Testis (tissue), 3 donors: ENCODE results near the gene QRFP. TPM values are rescaled to one million over a fixed set of nuclear protein-coding genes. Genes with fewer than 3 reads are reported as not detected.

Experiments
- DNase-seq: peaks from one replicate; pipeline ENCODE4 v3.0.0-alpha.2; 2019
- H3K27ac ChIP-seq, 2 donors: fragments of 200-600 bp; sonication (generic); one replicate each; pipeline ENCODE4 v1.5.1; 2019
- H3K27me3 ChIP-seq: fragments of 200-600 bp; sonication (generic); one replicate; pipeline ENCODE4 v1.5.1; 2019
- H3K36me3 ChIP-seq: fragments of 200-600 bp; sonication (generic); one replicate; pipeline ENCODE4 v1.5.1; 2017; ENCODE audit warnings: low read depth; ENCODE audit errors: missing control alignments
- H3K4me1 ChIP-seq: fragments of 200-600 bp; sonication (generic); one replicate; pipeline ENCODE4 v1.5.1; 2019
- H3K4me3 ChIP-seq, 2 donors: fragments of 200-600 bp; sonication (generic); one replicate each; pipeline ENCODE4 v1.5.1; 2017 to 2019
- H3K9me3 ChIP-seq: fragments of 200-600 bp; sonication (generic); one replicate; pipeline ENCODE4 v1.5.1; 2017
- POLR2A ChIP-seq: fragments of 450-650 bp; IDR thresholded peaks from one replicate; pipeline ENCODE4 v1.6.1; 2017; ENCODE audit warnings: antibody characterized with exemption, mild to moderate bottlenecking, moderate library complexity
- WGBS, 2 donors: methylation state at CpG; one replicate each; pipeline ENCODE4 v1.1.5; 2018; 5-methylcytosine and 5-hydroxymethylcytosine counted together
- intact Hi-C: fragments of 100-400 bp; cut with DNase I; formaldehyde crosslinking; loops from one replicate; pipeline ENCODE4 v1.15.1; 2023; ENCODE audit warnings: low total_unique reads
- polyA plus RNA-seq: library from polyadenylated mRNA; stranded (reverse); fragments of 350-450 nt; fragmentation: Illumina TruSeq; extraction: RNeasy Lipid Tissue Mini Kit (QIAGEN cat#74804); gene quantifications from one replicate; pipeline ENCODE4 v1.2.3, GENCODE V29; 2014; ENCODE audit warnings: low read depth, low replicate concordance; ENCODE audit not compliant: insufficient read depth
- total RNA-seq, 2 donors: library from RNA; depleted of rRNA; stranded (reverse); fragments of >200 nt; gene quantifications; one replicate each; pipeline ENCODE4 v1.2.3, GENCODE V29; 2016
- TF ChIP-seq, protein P1 (sequence below), 3 experiments: fragments of 450-650 bp in 2 of 3; fragments of 200-600 bp in 1 of 3; sonication (generic) in 1 of 3; IDR thresholded peaks; one replicate each; pipeline ENCODE4 v1.5.1; 2016 to 2019; ENCODE audit warnings: antibody characterized with exemption in 3 of 3, mild to moderate bottlenecking in 2 of 3, moderate library complexity in 1 of 3

QRFP gene
- total and polyA plus RNA-seq, 3 donors from 2014 or later: 0.24 TPM; not detected in 2

DNA sequence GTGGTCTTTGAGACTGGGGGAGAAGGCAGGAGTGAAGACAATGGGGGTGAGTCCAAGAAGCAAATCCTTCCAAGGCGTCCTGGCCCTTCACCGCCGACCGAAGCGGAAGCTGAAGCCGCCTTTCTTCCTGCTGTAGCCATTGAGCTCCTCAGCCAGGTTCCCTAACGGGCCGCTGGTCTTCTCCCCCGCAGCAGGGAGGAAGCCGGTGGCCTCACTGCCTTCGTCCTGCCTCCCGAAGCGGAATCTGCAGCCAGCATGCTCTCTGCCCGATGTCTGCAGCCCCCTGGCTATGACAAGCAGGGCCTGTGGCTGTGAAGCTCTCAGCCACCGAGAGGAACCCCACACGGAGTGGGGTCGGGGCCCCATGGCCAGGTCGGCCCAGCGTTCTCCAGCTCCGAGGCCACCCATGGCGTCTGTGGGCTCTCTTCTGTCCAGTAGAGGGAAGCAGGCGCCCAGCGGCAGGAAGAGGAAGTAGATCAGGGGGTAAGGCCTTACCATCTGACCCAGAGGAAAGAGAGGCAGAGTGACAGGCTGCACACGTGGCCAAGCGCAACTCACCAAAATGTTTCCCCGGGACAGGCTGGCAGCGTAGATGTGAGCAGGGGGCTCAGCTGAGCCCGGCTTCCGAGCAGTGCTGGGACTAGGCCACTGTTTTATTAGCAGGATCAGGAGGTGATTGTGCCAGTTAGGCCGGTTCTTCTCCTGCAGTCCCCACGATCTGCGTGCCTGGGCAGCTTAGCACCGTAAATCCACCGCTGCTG is 3.1 kb downstream of the QRFP start:
- H3K36me3 ChIP-seq: no peaks in the 10 kb centered on the region
- H3K9me3 ChIP-seq: no peaks in the 10 kb centered on the region
- H3K4me1 ChIP-seq: peaks cover 37% of the 10 kb centered on the region
- TF ChIP-seq, protein P1, sequence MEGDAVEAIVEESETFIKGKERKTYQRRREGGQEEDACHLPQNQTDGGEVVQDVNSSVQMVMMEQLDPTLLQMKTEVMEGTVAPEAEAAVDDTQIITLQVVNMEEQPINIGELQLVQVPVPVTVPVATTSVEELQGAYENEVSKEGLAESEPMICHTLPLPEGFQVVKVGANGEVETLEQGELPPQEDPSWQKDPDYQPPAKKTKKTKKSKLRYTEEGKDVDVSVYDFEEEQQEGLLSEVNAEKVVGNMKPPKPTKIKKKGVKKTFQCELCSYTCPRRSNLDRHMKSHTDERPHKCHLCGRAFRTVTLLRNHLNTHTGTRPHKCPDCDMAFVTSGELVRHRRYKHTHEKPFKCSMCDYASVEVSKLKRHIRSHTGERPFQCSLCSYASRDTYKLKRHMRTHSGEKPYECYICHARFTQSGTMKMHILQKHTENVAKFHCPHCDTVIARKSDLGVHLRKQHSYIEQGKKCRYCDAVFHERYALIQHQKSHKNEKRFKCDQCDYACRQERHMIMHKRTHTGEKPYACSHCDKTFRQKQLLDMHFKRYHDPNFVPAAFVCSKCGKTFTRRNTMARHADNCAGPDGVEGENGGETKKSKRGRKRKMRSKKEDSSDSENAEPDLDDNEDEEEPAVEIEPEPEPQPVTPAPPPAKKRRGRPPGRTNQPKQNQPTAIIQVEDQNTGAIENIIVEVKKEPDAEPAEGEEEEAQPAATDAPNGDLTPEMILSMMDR (IDR thresholded peaks at IDR 0.05): peak in 2 of 3 experiments; percentile 14 to 40
- no peak for TF ChIP-seq POLR2A
- 61 to 81% methylated on average over 34 of the region's 34 CpGs for WGBS, 2 donors
- no peaks in the 10 kb centered on the region for H3K27me3 ChIP-seq
- no peak overlapping the region for H3K27ac ChIP-seq
- intact Hi-C loops: no loop called here
- H3K4me3 ChIP-seq: no peak overlapping the region
- DNase-seq: peak; percentile 62

DNA sequence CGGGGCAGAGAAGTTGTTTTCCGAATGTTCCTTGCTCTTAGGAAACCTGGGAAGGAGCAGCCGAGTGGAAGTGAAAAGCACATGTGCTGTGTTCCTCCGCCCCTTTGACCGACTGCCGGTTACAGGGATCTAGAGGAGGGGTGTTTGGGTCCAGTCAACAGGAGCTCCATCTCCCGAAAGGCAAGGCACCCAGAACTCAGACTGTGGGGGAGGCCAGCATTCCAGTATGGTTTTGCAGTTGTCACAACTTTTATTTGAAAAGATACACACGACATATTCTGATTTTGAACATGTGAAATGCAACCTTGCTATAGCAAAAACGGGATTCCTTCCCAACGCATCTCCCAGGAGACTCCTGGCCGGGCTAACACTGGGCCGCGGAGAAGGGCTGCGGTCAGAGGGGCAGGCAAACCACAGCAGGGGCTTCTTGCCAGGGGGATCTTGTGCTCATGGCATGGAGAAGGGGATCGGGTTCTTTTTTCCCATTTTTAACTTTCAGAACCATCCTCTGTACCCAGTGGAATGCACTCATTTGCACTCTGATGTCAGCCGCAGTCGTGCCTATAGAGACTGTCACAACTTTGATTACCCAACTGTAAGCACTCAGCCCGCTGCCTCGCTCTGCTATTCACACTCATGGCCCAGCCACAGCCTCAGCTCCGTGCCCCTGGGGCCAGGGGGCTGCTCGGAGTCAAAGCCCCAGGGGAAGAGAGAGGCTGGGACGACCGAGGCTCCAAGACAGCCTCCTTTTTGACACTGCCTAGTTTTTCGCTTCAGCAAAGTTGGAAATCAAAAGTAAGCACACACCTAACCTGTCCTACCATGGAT is 3.9 kb downstream of the QRFP start:
- H3K27me3 ChIP-seq: no peaks in the 10 kb centered on the region
- H3K4me3 ChIP-seq: no peak overlapping the region
- H3K9me3 ChIP-seq: no peaks in the 10 kb centered on the region
- intact Hi-C loops: no loop called here
- 71 to 74% methylated on average over 24 of the region's 24 CpGs for WGBS, 2 donors
- peak; percentile 39 for DNase-seq
- no peaks in the 10 kb centered on the region for H3K36me3 ChIP-seq
- H3K27ac ChIP-seq: no peak overlapping the region
- peaks cover 37% of the 10 kb centered on the region for H3K4me1 ChIP-seq
- no peak for TF ChIP-seq POLR2A
- TF ChIP-seq, protein P1 (IDR thresholded peaks at IDR 0.05): no peak

DNA sequence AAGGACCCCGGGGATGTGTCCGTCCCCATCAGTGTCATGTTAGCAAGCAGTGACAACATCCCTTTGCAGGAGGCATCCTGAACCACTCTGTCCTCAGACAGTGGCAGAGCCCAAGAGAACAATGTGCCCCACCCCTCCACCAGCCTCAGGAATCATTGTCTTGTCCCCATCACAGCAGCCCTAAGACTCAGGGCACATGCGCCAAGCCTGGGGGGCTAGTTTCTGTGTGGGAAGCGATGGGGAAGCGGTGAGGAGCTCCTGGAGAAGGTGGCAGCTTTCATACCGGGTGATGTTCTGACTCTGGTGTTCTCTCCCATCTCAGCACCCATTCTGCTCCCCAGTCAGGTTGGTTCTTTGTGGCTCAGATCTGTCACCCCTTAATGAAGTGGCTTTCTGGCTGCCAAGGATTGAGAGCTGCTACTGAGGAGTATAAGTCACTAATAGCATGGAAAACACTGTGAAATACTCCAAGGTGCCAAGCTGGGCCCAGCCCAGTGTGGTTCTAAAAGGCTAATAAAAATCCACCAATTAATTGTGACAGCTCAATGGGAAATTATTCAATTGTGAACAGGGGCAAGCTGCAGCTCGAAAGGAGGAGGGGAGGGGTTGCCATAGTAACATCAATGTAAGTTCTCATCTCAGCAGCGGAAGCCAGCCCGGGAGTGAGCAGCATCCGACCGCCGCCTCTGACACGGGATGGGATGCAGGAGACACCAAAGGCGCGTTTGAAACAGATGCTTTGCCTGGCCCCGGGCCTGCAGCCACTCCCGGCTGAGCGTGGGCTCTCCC is 4.7 kb downstream of the QRFP start:
- Histone ChIP-seq H3K36me3 (no peaks in the 10 kb centered on the region), H3K27me3 (no peaks in the 10 kb centered on the region), H3K4me3 (no peak overlapping the region), H3K27ac (no peak overlapping the region), H3K9me3 (no peaks in the 10 kb centered on the region), H3K4me1 (peaks cover 37% of the 10 kb centered on the region)
- TF ChIP-seq, protein P1 (IDR thresholded peaks at IDR 0.05): no peak
- no peak for TF ChIP-seq POLR2A
- DNase-seq: no peak
- WGBS, 2 donors: 62 to 77% methylated on average over 18 of the region's 18 CpGs
- intact Hi-C loops: no loop called here

DNA sequence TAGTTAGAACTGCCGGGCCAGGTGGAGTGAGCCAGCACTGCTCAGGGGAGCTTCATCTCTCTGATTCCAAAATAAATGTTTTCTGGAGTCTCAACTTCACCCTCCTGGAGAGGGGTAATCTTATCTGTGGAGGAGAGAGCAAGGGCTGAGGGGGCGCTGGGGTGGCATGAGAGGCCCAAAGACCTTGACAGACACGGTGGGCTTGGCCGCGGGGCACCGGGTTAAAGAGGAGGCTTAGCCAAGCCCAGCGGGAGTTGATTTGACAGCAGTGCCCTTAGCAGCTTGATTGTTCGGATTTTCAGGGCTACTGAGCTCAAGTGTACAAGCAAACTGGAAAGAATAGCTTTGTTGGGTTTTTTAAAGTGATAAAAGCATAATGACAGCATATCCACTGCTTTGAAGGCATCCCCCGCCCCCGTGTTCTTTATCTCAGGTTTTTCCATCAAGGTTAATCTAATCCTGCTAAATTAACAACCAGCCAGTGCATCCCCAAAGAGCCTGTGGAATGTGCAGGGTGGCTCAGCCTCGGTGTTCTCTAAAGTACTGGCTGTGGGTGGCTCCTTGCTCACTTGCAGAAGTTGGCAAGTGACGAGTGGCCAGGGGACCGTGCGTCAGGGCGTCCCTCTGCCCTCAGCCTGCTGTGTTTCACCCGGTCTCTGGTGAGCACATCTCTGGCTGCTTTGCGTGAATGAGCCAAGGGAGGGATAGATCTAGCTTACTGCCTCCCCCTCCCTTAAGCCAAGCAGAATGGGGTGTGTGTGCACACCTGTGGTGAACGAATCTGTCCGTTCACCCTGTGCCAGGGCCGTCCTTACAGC is 5.5 kb downstream of the QRFP start:
- intact Hi-C loops: no loop called here
- WGBS, 2 donors: 59 to 81% methylated on average over 19 to 20 of the region's 20 CpGs
- H3K4me1 ChIP-seq: peaks cover 37% of the 10 kb centered on the region

More for the DNA sequence above, 5.5 kb downstream of the QRFP start:
- DNase-seq: no peak
- Histone ChIP-seq H3K9me3 (no peaks in the 10 kb centered on the region), H3K27me3 (no peaks in the 10 kb centered on the region), H3K4me3 (no peak overlapping the region), H3K36me3 (no peaks in the 10 kb centered on the region), H3K27ac (no peak overlapping the region)
- TF ChIP-seq, protein P1 (IDR thresholded peaks at IDR 0.05): no peak
- no peak for TF ChIP-seq POLR2A
